Heart left ventricle (tissue), 16 donors: ENCODE results near the gene RREB1. TPM values are rescaled to one million over a fixed set of nuclear protein-coding genes. Genes with fewer than 3 reads are reported as not detected.

Experiments used
- ATAC-seq, 4 donors: fragments of 200-7000 bp; cut with Tn5 transposase; one replicate each; pipeline ENCODE4 v1.9.1; 2020 to 2022; ENCODE audit warnings: moderate library complexity in 4 of 4, mild to moderate bottlenecking in 3 of 4, moderate number of reproducible peaks in 1 of 4
- DNase-seq, 5 donors: peaks; one replicate each; pipeline ENCODE4 v3.0.0-alpha.2; 2020
- H3K27ac ChIP-seq, 12 donors: fragments of 200-600 bp; sonication (generic) in 4 of 12; one replicate each; pipeline versions ENCODE4 v1.5.0 to v1.8.0; 2016 to 2022; ENCODE audit warnings: mild to moderate bottlenecking in 2 of 12
- H3K27me3 ChIP-seq, 9 donors: fragments of 200-600 bp; sonication (generic) in 2 of 9; one replicate each; pipeline versions ENCODE4 v1.5.1 to v1.8.0; 2016 to 2022; ENCODE audit warnings: mild to moderate bottlenecking in 3 of 9
- H3K36me3 ChIP-seq, 9 donors: fragments of 200-600 bp; sonication (generic) in 2 of 9; one replicate each; pipeline versions ENCODE4 v1.5.0 to v1.8.0; 2018 to 2022; ENCODE audit warnings: mild to moderate bottlenecking in 2 of 9
- H3K4me1 ChIP-seq, 12 donors: fragments of 200-600 bp; sonication (generic) in 4 of 12; one replicate each; pipeline versions ENCODE4 v1.5.0 to v1.8.0; 2016 to 2022; ENCODE audit warnings: mild to moderate bottlenecking in 3 of 12
- H3K4me3 ChIP-seq, 12 donors: fragments of 200-600 bp; sonication (generic) in 4 of 12; one replicate each; pipeline versions ENCODE4 v1.5.0 to v1.8.0; 2017 to 2022; ENCODE audit warnings: mild to moderate bottlenecking in 9 of 12, moderate library complexity in 4 of 12
- H3K9me3 ChIP-seq, 12 donors: fragments of 200-600 bp; sonication (generic) in 4 of 12; one replicate each; pipeline versions ENCODE4 v1.5.0 to v1.8.0; 2016 to 2022; ENCODE audit warnings: mild to moderate bottlenecking in 1 of 12
- CTCF ChIP-seq, 12 donors: fragments of 200-600 bp; sonication (generic) in 4 of 12; IDR thresholded peaks; one replicate each; pipeline versions ENCODE4 v1.5.0 to v1.8.0; 2018 to 2022; ENCODE audit warnings: antibody characterized with exemption in 12 of 12, mild to moderate bottlenecking in 5 of 12
- POLR2A ChIP-seq, 2 donors: fragments of 450-650 bp; IDR thresholded peaks; one replicate each; pipeline ENCODE4 v1.6.1; 2017; ENCODE audit warnings: antibody characterized with exemption in 2 of 2, mild to moderate bottlenecking in 2 of 2, moderate library complexity in 2 of 2
- WGBS, 4 donors: extraction: QIAGEN DNeasy Blood & Tissue Kit in 2 of 4; methylation state at CpG; one replicate each; pipeline versions ENCODE4 v1.1.5 to v1.1.7; 2013 to 2018; 5-methylcytosine and 5-hydroxymethylcytosine counted together
- intact Hi-C, 10 donors: fragments of 100-400 bp; cut with DNase I; formaldehyde crosslinking; loops; one replicate each; pipeline versions ENCODE4 v1.11.1 to v1.14.2; 2022
- polyA plus RNA-seq, 2 donors: library from polyadenylated mRNA; stranded (reverse); fragments of 200-250 nt; gene quantifications; one replicate each; pipeline ENCODE4 v1.2.3, GENCODE V29; 2013
- total RNA-seq, 9 donors: library from RNA; depleted of rRNA in 2 of 9; stranded (reverse); fragments of >200 nt in 2 of 9; fragmentation: NEBNext Ultra II Directional in 3 of 9; extraction: Animal tissue kit (Norgen Biotek cat#: 25700) in 3 of 9; gene quantifications; one replicate each; pipeline versions ENCODE4 v1.1.0 to v1.2.4, GENCODE V29; 2016 to 2023
- donor health status: ischemic (EF 13 %, LVEDD 7.1; RV severe dilation, severe dysfunction).
- donor health status: healthy with polysubstance abuse.
- donor health status: DM: no; HTN: yes; CAD: no.
- donor health status: DM: no; HTN: no; CAD: no.
- donor health status: ischemic (EF 25% LVEDD 6.9; RV normal size, moderate dysfunction).
- donor health status: ischemic (EF 25% LVEDD 5.7; RV mildly dilated, moderate dysfunction).
- donor health status: healthy.
- donor health status: DM: yes; HTN: yes; CAD: no.
- donor health status: ischemic (EF 35%, LVEDD 5.7; RV mildly dilated, moderate dysfunction).
- donor health status: nonischemic (EF 11% LVEDD 7.7; RV severe dilation, severe dysfunction).
- donor health status: DM: yes; HTN: yes; CAD: no.
- donor health status: PGD.
- donor health status: ischemic (EF 29% LVEDD 5.4; RV normal size, mild dysfunction).
- donor health status: nonischemic (EF 23%, LVEDD 6.1; RV moderate dilation, normal function).

RREB1 gene
- total and polyA plus RNA-seq, 11 donors: 8.7 to 49.4 (median 35.7) TPM

GRCh38 chr6:7077856-7078255, 29.9 kb upstream of the RREB1 start:
- intact Hi-C loops: no loop called here
- H3K27ac ChIP-seq: no peak overlapping the region
- H3K36me3 ChIP-seq: no peaks in the 10 kb centered on the region
- no peaks in the 10 kb centered on the region for H3K27me3 ChIP-seq
- no peak overlapping the region for H3K4me3 ChIP-seq
- 83 to 85% (median 84%) methylated on average over 2 of the region's 2 CpGs for WGBS, 4 donors
- ATAC-seq: no peak
- H3K4me1 ChIP-seq: peaks cover 0 to 12% (median 0%) of the 10 kb centered on the region in 12 donors
- no peak for TF ChIP-seq CTCF (IDR thresholded peaks at IDR 0.05)
- TF ChIP-seq POLR2A (IDR thresholded peaks at IDR 0.05): no peak
- no peak for DNase-seq
- H3K9me3 ChIP-seq: no peaks in the 10 kb centered on the region

- intact Hi-C loops: no loop called here
- no peaks in the 10 kb centered on the region for H3K36me3 ChIP-seq
- H3K27ac ChIP-seq: no peak overlapping the region
- no peak for DNase-seq
- no peak for TF ChIP-seq CTCF (IDR thresholded peaks at IDR 0.05)
- TF ChIP-seq POLR2A (IDR thresholded peaks at IDR 0.05): no peak
- 82 to 89% (median 86%) methylated on average over 6 of the region's 6 CpGs for WGBS, 4 donors
- H3K9me3 ChIP-seq: no peaks in the 10 kb centered on the region
- ATAC-seq: no peak
- peaks cover 0 to 5% (median 0%) of the 10 kb centered on the region in 12 donors for H3K4me1 ChIP-seq
- H3K27me3 ChIP-seq: no peaks in the 10 kb centered on the region
- no peak overlapping the region for H3K4me3 ChIP-seq
Observed at GRCh38 chr6:7078856-7079255, 28.9 kb upstream of the RREB1 start.

- ATAC-seq (no peak), DNase-seq (no peak)
- no peak overlapping the region for H3K4me3 ChIP-seq
- no peaks in the 10 kb centered on the region for H3K4me1 ChIP-seq
- no peaks in the 10 kb centered on the region for H3K9me3 ChIP-seq
- H3K36me3 ChIP-seq: no peaks in the 10 kb centered on the region
- H3K27ac ChIP-seq: no peak overlapping the region
- 75 to 80% (median 76%) methylated on average over 2 of the region's 2 CpGs for WGBS, 4 donors
- TF ChIP-seq CTCF (IDR thresholded peaks at IDR 0.05) (no peak), POLR2A (IDR thresholded peaks at IDR 0.05) (no peak)
- intact Hi-C loops: no loop called here
- no peaks in the 10 kb centered on the region for H3K27me3 ChIP-seq
Observed at GRCh38 chr6:7080311-7080710, 27.4 kb upstream of the RREB1 start.

- Histone ChIP-seq H3K36me3 (no peaks in the 10 kb centered on the region), H3K4me3 (peak overlapping the region in 1 of 12 donors; percentile 52), H3K27me3 (no peaks in the 10 kb centered on the region), H3K27ac (peak overlapping the region in 3 of 12 donors; percentile 20 to 76 (median 31)), H3K4me1 (peaks cover 0 to 28% (median 5%) of the 10 kb centered on the region in 12 donors), H3K9me3 (no peaks in the 10 kb centered on the region)
- TF ChIP-seq POLR2A (IDR thresholded peaks at IDR 0.05) (no peak), CTCF (IDR thresholded peaks at IDR 0.05) (no peak)
- intact Hi-C loops: no loop called here
- 69 to 87% (median 84%) methylated on average over 1 of the region's 1 CpG for WGBS, 4 donors
- peak in 4 of 5 donors; percentile 28 to 55 (median 44) for DNase-seq
- peak in 3 of 4 donors; percentile 53 to 69 (median 61) for ATAC-seq
Observed at GRCh38 chr6:7085911-7086310, 21.9 kb upstream of the RREB1 start.
